ENCODE measurements around the gene UAP1. TPM values are rescaled to one million over a fixed set of nuclear protein-coding genes. Genes with fewer than 3 reads are reported as not detected.

UAP1 gene
- total and polyA plus RNA-seq, 3 donors from 2014 or later, result 110 to 161 (median 128) TPM

- no peaks in the 10 kb centered on the region for H3K27me3 ChIP-seq
- H3K9me3 ChIP-seq, result no peaks in the 10 kb centered on the region
- H3K36me3 ChIP-seq (ENCODE audit: low read depth, missing control alignments), result no peaks in the 10 kb centered on the region
- no peak for DNase-seq
- TF ChIP-seq CTCF (IDR thresholded peaks at IDR 0.05) (no peak), POLR2A (IDR thresholded peaks at IDR 0.05) (no peak)
- 80 to 84% methylated on average over 1 of the region's 1 CpG for WGBS, 2 donors
- H3K4me3 ChIP-seq, result no peak overlapping the region
- intact Hi-C loops (cut with DNase I; ENCODE audit: low total_unique reads), result no loop called here
- H3K4me1 ChIP-seq, result no peaks in the 10 kb centered on the region
- H3K27ac ChIP-seq, result no peak overlapping the region
Measured at GRCh38 chr1:162535501-162535900, 26.0 kb upstream of the UAP1 start.

GRCh38 chr1:162536511-162536910 lies 25.0 kb upstream of the UAP1 start:
- H3K9me3 ChIP-seq, result no peaks in the 10 kb centered on the region
- intact Hi-C loops (cut with DNase I; ENCODE audit: low total_unique reads), result no loop called here
- 82 to 93% methylated on average over 2 of the region's 2 CpGs for WGBS, 2 donors
- H3K27me3 ChIP-seq, result no peaks in the 10 kb centered on the region
- no peak for TF ChIP-seq CTCF (IDR thresholded peaks at IDR 0.05)
- no peak for TF ChIP-seq POLR2A (IDR thresholded peaks at IDR 0.05)
- no peak overlapping the region for H3K4me3 ChIP-seq
- no peaks in the 10 kb centered on the region for H3K4me1 ChIP-seq
- no peak overlapping the region for H3K27ac ChIP-seq
- no peaks in the 10 kb centered on the region for H3K36me3 ChIP-seq (ENCODE audit: low read depth, missing control alignments)
- DNase-seq, result no peak

GRCh38 chr1:162537216-162537615 lies 24.3 kb upstream of the UAP1 start:
- WGBS, 2 donors, result 73 to 80% methylated on average over 2 of the region's 2 CpGs
- DNase-seq, result no peak

GRCh38 chr1:162538815-162539431 lies 22.6 kb upstream of the UAP1 start:
- Histone ChIP-seq H3K27ac (no peak overlapping the region), H3K9me3 (no peaks in the 10 kb centered on the region), H3K4me3 (no peak overlapping the region), H3K36me3 (ENCODE audit: low read depth, missing control alignments) (no peaks in the 10 kb centered on the region), H3K4me1 (no peaks in the 10 kb centered on the region), H3K27me3 (no peaks in the 10 kb centered on the region)
- no peak for DNase-seq
- intact Hi-C loops (cut with DNase I; ENCODE audit: low total_unique reads), result no loop called here
- TF ChIP-seq POLR2A (IDR thresholded peaks at IDR 0.05) (no peak), CTCF (IDR thresholded peaks at IDR 0.05) (no peak)
- WGBS, 2 donors, result 91 to 92% methylated on average over 1 of the region's 1 CpG

More at GRCh38 chr1:162537216-162537615, 24.3 kb upstream of the UAP1 start:
- H3K27ac ChIP-seq, result no peak overlapping the region
- H3K4me1 ChIP-seq, result no peaks in the 10 kb centered on the region
- TF ChIP-seq CTCF (IDR thresholded peaks at IDR 0.05) (no peak), POLR2A (IDR thresholded peaks at IDR 0.05) (no peak)
- no peaks in the 10 kb centered on the region for H3K9me3 ChIP-seq
- H3K27me3 ChIP-seq, result no peaks in the 10 kb centered on the region
- no peaks in the 10 kb centered on the region for H3K36me3 ChIP-seq (ENCODE audit: low read depth, missing control alignments)
- no peak overlapping the region for H3K4me3 ChIP-seq
- intact Hi-C loops (cut with DNase I; ENCODE audit: low total_unique reads), result no loop called here

- Histone ChIP-seq H3K4me1 (no peaks in the 10 kb centered on the region), H3K4me3 (no peak overlapping the region), H3K36me3 (ENCODE audit: low read depth, missing control alignments) (no peaks in the 10 kb centered on the region), H3K9me3 (no peaks in the 10 kb centered on the region), H3K27me3 (no peaks in the 10 kb centered on the region), H3K27ac (peak overlapping the region in 1 of 2 donors; percentile 6)
- 36 to 37% methylated on average over 5 of the region's 5 CpGs for WGBS, 2 donors
- intact Hi-C loops (cut with DNase I; ENCODE audit: low total_unique reads), result no loop called here
- peak; percentile 65 for DNase-seq
- TF ChIP-seq POLR2A (IDR thresholded peaks at IDR 0.05) (no peak), CTCF (IDR thresholded peaks at IDR 0.05) (no peak)
Measured at GRCh38 chr1:162541619-162542141, 19.8 kb upstream of the UAP1 start.
